Breast epithelium (tissue), 4 donors: ENCODE measurements around the gene PRKCSH. TPM values are rescaled to one million over a fixed set of nuclear protein-coding genes. Genes with fewer than 3 reads are reported as not detected.

Experiments
- DNase-seq, 2 donors: peaks; one replicate each; pipeline ENCODE4 v3.0.0-alpha.2; 2019; ENCODE audit warnings: low spot score in 2 of 2
- H3K27ac ChIP-seq, 2 donors: fragments of 200-600 bp; sonication (generic) in 1 of 2; one replicate each; pipeline ENCODE4 v1.5.1; 2016 to 2019; ENCODE audit warnings: mild to moderate bottlenecking in 1 of 2
- H3K27me3 ChIP-seq, 2 donors: fragments of 200-600 bp; sonication (generic) in 1 of 2; one replicate each; pipeline versions ENCODE4 v1.5.1 to v1.6.0; 2017 to 2019; ENCODE audit warnings: control low read depth in 1 of 2, mild to moderate bottlenecking in 1 of 2
- H3K36me3 ChIP-seq: fragments of 200-600 bp; one replicate; pipeline ENCODE4 v1.5.1; 2019
- H3K4me1 ChIP-seq, 2 donors: fragments of 200-600 bp; sonication (generic); one replicate each; pipeline ENCODE4 v1.5.1; 2016 to 2019; ENCODE audit warnings: control low read depth in 1 of 2
- H3K4me3 ChIP-seq, 3 donors: fragments of 200-600 bp; sonication (generic); 1 replicate in 2 of 3; 2 replicates in 1 of 3; pipeline ENCODE4 v1.5.1; 2016 to 2019; ENCODE audit warnings: mild to moderate bottlenecking in 3 of 3, moderate library complexity in 2 of 3
- H3K9me3 ChIP-seq, 2 donors: fragments of 200-600 bp; sonication (generic) in 1 of 2; one replicate each; pipeline ENCODE4 v1.5.1; 2016 to 2019; ENCODE audit warnings: control low read depth in 1 of 2
- CTCF ChIP-seq, 3 donors: fragments of 450-650 bp; IDR thresholded peaks; one replicate each; pipeline ENCODE4 v1.5.1; 2016 to 2017; ENCODE audit warnings: antibody characterized with exemption in 3 of 3, mild to moderate bottlenecking in 3 of 3, moderate library complexity in 3 of 3
- POLR2A ChIP-seq: fragments of 450-650 bp; IDR thresholded peaks from one replicate; pipeline ENCODE4 v1.6.1; 2016; ENCODE audit warnings: antibody characterized with exemption, mild to moderate bottlenecking, moderate library complexity
- POLR2AphosphoS5 ChIP-seq, 3 donors: sonication (generic); formaldehyde crosslinking; IDR thresholded peaks; one replicate each; pipeline ENCODE4 v1.6.1; 2017; ENCODE audit warnings: antibody characterized with exemption in 3 of 3
- intact Hi-C: fragments of 100-400 bp; cut with DNase I; formaldehyde crosslinking; loops from one replicate; pipeline ENCODE4 v1.15.1; 2023; ENCODE audit warnings: low total_unique reads
- total RNA-seq, 3 donors: library from RNA; depleted of rRNA; stranded (reverse); fragments of >200 nt; gene quantifications; one replicate each; pipeline ENCODE4 v1.1.0, GENCODE V29; 2016

Gene PRKCSH
- total RNA-seq, 3 donors from 2014 or later, result 69.5 to 95.9 (median 92.1) TPM

- H3K9me3 ChIP-seq, result no peaks in the 10 kb centered on the region
- H3K4me1 ChIP-seq, result no peaks in the 10 kb centered on the region
- H3K27me3 ChIP-seq, result no peaks in the 10 kb centered on the region
- intact Hi-C loops, result no loop called here
- H3K4me3 ChIP-seq, result no peak overlapping the region
- no peak overlapping the region for H3K27ac ChIP-seq
- TF ChIP-seq CTCF (IDR thresholded peaks at IDR 0.05) (no peak), POLR2AphosphoS5 (IDR thresholded peaks at IDR 0.05) (no peak), POLR2A (no peak)
- no peaks in the 10 kb centered on the region for H3K36me3 ChIP-seq
- DNase-seq, result no peak
These were observed 38.3 kb upstream of the PRKCSH start for GRCh38 chr19:11397089-11397610.

GRCh38 chr19:11399667-11400066 is 35.8 kb upstream of the PRKCSH start:
- no peak for DNase-seq
- Histone ChIP-seq H3K4me1 (no peaks in the 10 kb centered on the region), H3K27ac (no peak overlapping the region), H3K36me3 (no peaks in the 10 kb centered on the region), H3K4me3 (no peak overlapping the region), H3K27me3 (no peaks in the 10 kb centered on the region), H3K9me3 (no peaks in the 10 kb centered on the region)
- TF ChIP-seq POLR2A (no peak), CTCF (IDR thresholded peaks at IDR 0.05) (no peak), POLR2AphosphoS5 (IDR thresholded peaks at IDR 0.05) (no peak)
- intact Hi-C loops, result no loop called here

GRCh38 chr19:11400798-11401197 is 34.6 kb upstream of the PRKCSH start:
- no peak overlapping the region for H3K27ac ChIP-seq
- H3K9me3 ChIP-seq, result no peaks in the 10 kb centered on the region
- no peak for TF ChIP-seq POLR2A
- no peak for TF ChIP-seq CTCF (IDR thresholded peaks at IDR 0.05)
- no peak for TF ChIP-seq POLR2AphosphoS5 (IDR thresholded peaks at IDR 0.05)
- H3K27me3 ChIP-seq, result no peaks in the 10 kb centered on the region
- no peaks in the 10 kb centered on the region for H3K36me3 ChIP-seq
- H3K4me3 ChIP-seq, result no peak overlapping the region
- DNase-seq, result no peak
- no peaks in the 10 kb centered on the region for H3K4me1 ChIP-seq
- intact Hi-C loops, result no loop called here

GRCh38 chr19:11401808-11402543 is 33.5 kb upstream of the PRKCSH start:
- no peak for DNase-seq
- Histone ChIP-seq H3K36me3 (no peaks in the 10 kb centered on the region), H3K27ac (no peak overlapping the region), H3K4me1 (no peaks in the 10 kb centered on the region), H3K9me3 (no peaks in the 10 kb centered on the region), H3K4me3 (no peak overlapping the region), H3K27me3 (no peaks in the 10 kb centered on the region)
- TF ChIP-seq POLR2A (no peak), CTCF (IDR thresholded peaks at IDR 0.05) (no peak), POLR2AphosphoS5 (IDR thresholded peaks at IDR 0.05) (no peak)
- intact Hi-C loops, result no loop called here

- H3K4me1 ChIP-seq, result no peaks in the 10 kb centered on the region
- TF ChIP-seq CTCF (IDR thresholded peaks at IDR 0.05), result no peak
- TF ChIP-seq POLR2A, result no peak
- TF ChIP-seq POLR2AphosphoS5 (IDR thresholded peaks at IDR 0.05), result no peak
- intact Hi-C loops, result no loop called here
- no peak for DNase-seq
- no peak overlapping the region for H3K4me3 ChIP-seq
- no peak overlapping the region for H3K27ac ChIP-seq
- H3K36me3 ChIP-seq, result no peaks in the 10 kb centered on the region
- no peaks in the 10 kb centered on the region for H3K9me3 ChIP-seq
- no peaks in the 10 kb centered on the region for H3K27me3 ChIP-seq
These were observed 30.7 kb upstream of the PRKCSH start for GRCh38 chr19:11404588-11405222.
